Measurements from ENCODE around the gene RNF152. TPM values are rescaled to one million over a fixed set of nuclear protein-coding genes. Genes with fewer than 3 reads are reported as not detected.

RNF152 gene
- total and polyA plus RNA-seq, 2 of the 4 experiments (the other 2 are of a cell fraction) = 7.5 to 18.5 TPM

DNA sequence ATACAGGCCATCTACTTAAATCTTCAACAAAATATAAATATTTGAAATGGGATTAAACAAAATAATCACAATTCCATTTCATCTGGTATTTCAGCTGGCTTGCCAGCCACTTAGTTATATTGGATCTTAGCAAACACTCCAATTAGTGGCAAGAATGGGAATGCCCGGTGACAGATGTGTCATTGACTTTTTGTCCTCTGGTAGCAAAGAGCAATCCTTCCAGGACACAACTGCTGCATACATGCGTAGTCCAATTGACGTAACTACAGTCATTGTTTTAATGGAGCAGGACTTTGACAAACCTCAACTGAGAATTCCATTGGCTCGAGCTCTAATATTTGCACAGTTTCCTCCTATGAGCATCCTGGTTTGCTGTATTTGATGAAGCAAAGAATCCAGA, 69.9 kb downstream of the RNF152 start:
- H2AK5ac ChIP-seq (ENCODE audit: low read depth, low read length) = no peak overlapping the region
- ChIA-PET POLR2A (ENCODE audit: unreplicated experiment) (no interaction called here), CTCF (no interaction called here)
- TF ChIP-seq CEBPB (IDR thresholded peaks at IDR 0.05; ENCODE audit: low read depth, low read length) = no peak
- TF ChIP-seq RFX5 (IDR thresholded peaks at IDR 0.05; ENCODE audit: low read depth, low read length) = no peak
- H3K4me1 ChIP-seq (ENCODE audit: control insufficient read depth, insufficient read depth, low read length) = peaks cover 4% of the 10 kb centered on the region; the same call in 1 of the 2 replicates
- H2BK15ac ChIP-seq (ENCODE audit: low read depth, low read length) = no peak overlapping the region
- in situ Hi-C loops (cut with MboI; ENCODE audit: low sequenced_read_pairs) = no loop called here
- no peaks in the 10 kb centered on the region for H3K27me3 ChIP-seq (ENCODE audit: control insufficient read depth, insufficient read depth, low read length)
- dilution Hi-C loops (cut with HindIII; ENCODE audit: low sequenced_read_pairs, unreplicated experiment) = no loop called here
- H2AK9ac ChIP-seq (replicated peaks; ENCODE audit: low read depth, low read length, poor library complexity) = no peak overlapping the region
- H3K4ac ChIP-seq (ENCODE audit: low read depth, low read length) = no peak overlapping the region
- no peak overlapping the region for H3K14ac ChIP-seq (replicated peaks; ENCODE audit: low read depth, low read length)
- no peak overlapping the region for H2AFZ ChIP-seq (replicated peaks; ENCODE audit: low read length, poor library complexity)
- no TSS peak for BruUV-seq (replicated peaks)
- H3K9me3 ChIP-seq (ENCODE audit: control insufficient read depth, insufficient read depth, low read length) = no peaks in the 10 kb centered on the region
- no peak overlapping the region for H4K91ac ChIP-seq (ENCODE audit: insufficient read depth, low read depth, low read length)
- H3K56ac ChIP-seq (ENCODE audit: extremely low read depth, insufficient read depth, low read length) = no peak overlapping the region
- H4K5ac ChIP-seq (ENCODE audit: low read depth, low read length) = no peak overlapping the region
- no peak overlapping the region for H3K18ac ChIP-seq (ENCODE audit: low read depth, low read length)
- H3K9me1 ChIP-seq (ENCODE audit: insufficient read depth, low read length) = peaks cover 4% of the 10 kb centered on the region; the same call in 1 of the 2 replicates
- no peak overlapping the region for H3K27ac ChIP-seq (ENCODE audit: insufficient read depth, low read length)
- H3K36me3 ChIP-seq (ENCODE audit: control insufficient read depth, insufficient read depth, low read length) = no peaks in the 10 kb centered on the region
- H3K9ac ChIP-seq (ENCODE audit: low read depth, low read length) = no peak overlapping the region
- H2BK5ac ChIP-seq (ENCODE audit: low read depth, low read length, poor library complexity, severe bottlenecking) = no peak overlapping the region
- no peak overlapping the region for H4K8ac ChIP-seq (ENCODE audit: low read depth in 2 of 2, low read length in 2 of 2)
- intact Hi-C loops (cut with micrococcal nuclease) = no loop called here
- 83% methylated on average over 1 of the region's 4 CpGs; no CpG with 5 or more reads in 1 of the 2 experiments for WGBS, 2 experiments (ENCODE audit: extremely low coverage in 2 of 2, insufficient read length in 1 of 2)
- no peak overlapping the region for H2BK20ac ChIP-seq (ENCODE audit: low read depth, low read length)
- peaks cover 14 to 35% of the 10 kb centered on the region in 2 experiments for H3K79me1 ChIP-seq (ENCODE audit: low read depth in 1 of 2, low read length in 2 of 2)
- DNase-seq (no peak), ATAC-seq (ENCODE audit: low read depth) (no peak)
- H2BK120ac ChIP-seq (ENCODE audit: low read depth, low read length) = no peak overlapping the region
- H3K4me2 ChIP-seq (ENCODE audit: low read depth, low read length) = no peak overlapping the region
- no peak overlapping the region for H3K4me3 ChIP-seq (ENCODE audit: insufficient read depth, low read depth, low read length)
- peaks cover 5% of the 10 kb centered on the region for H4K20me1 ChIP-seq (ENCODE audit: insufficient read depth, low read length)
- no peak overlapping the region for H3K23ac ChIP-seq (ENCODE audit: low read depth, low read length)

Data from IMR-90 (cell line).